Pancreas (tissue), 10 donors: ENCODE data around the gene MEIS3. TPM values are rescaled to one million over a fixed set of nuclear protein-coding genes. Genes with fewer than 3 reads are reported as not detected.

Experiments used
- ATAC-seq, 4 donors: fragments of 200-7000 bp; cut with Tn5 transposase; one replicate each; pipeline versions ENCODE4 v1.8.0 to v1.9.1; 2020; ENCODE audit warnings: mild to moderate bottlenecking in 4 of 4, moderate library complexity in 4 of 4
- DNase-seq, 6 donors: peaks; one replicate each; pipeline ENCODE4 v3.0.0-alpha.2; 2020
- FAIRE-seq: peaks from 2 replicates; lab custom pipeline; 2012; peaks lifted over from hg19 to GRCh38; lab: Jason Lieb, UNC
- H3K27ac ChIP-seq, 4 donors: fragments of 200-600 bp; sonication (generic); 1 replicate in 3 of 4; 2 replicates in 1 of 4; pipeline versions ENCODE4 v1.5.0 to v1.8.0; 2020
- H3K27me3 ChIP-seq, 4 donors: fragments of 200-600 bp; one replicate each; pipeline ENCODE4 v1.8.0; 2021
- H3K36me3 ChIP-seq, 3 donors: fragments of 200-600 bp; sonication (generic) in 1 of 3; one replicate each; pipeline versions ENCODE4 v1.5.0 to v1.8.0; 2020 to 2021
- H3K4me1 ChIP-seq, 3 donors: fragments of 200-600 bp; one replicate each; pipeline ENCODE4 v1.8.0; 2021
- H3K4me3 ChIP-seq, 4 donors: fragments of 200-600 bp; sonication (generic) in 2 of 4; one replicate each; pipeline versions ENCODE4 v1.5.0 to v1.8.0; 2020 to 2021
- H3K9me3 ChIP-seq, 4 donors: fragments of 200-600 bp; one replicate each; pipeline ENCODE4 v1.8.0; 2021
- CTCF ChIP-seq, 4 donors: fragments of 200-600 bp; sonication (generic) in 3 of 4; IDR thresholded peaks; one replicate each; pipeline versions ENCODE4 v1.5.0 to v1.8.0; 2021; ENCODE audit warnings: antibody characterized with exemption in 4 of 4
- WGBS, 2 donors: extraction: QIAGEN DNeasy Blood & Tissue Kit; methylation state at CpG; one replicate each; pipeline ENCODE4 v1.1.7; 2013; 5-methylcytosine and 5-hydroxymethylcytosine counted together
- intact Hi-C, 3 donors: fragments of 100-400 bp; cut with DNase I; formaldehyde crosslinking; loops; one replicate each; pipeline versions ENCODE4 v1.11.1 to v1.14.2; 2022
- polyA plus RNA-seq, 2 donors: library from polyadenylated mRNA; stranded (reverse); fragments of 200-250 nt; gene quantifications; one replicate each; pipeline ENCODE4 v1.2.3, GENCODE V29; 2013
- total RNA-seq, 6 donors: library from RNA; stranded (reverse); fragmentation: NEBNext Ultra II Directional in 4 of 6; extraction: Animal tissue kit (Norgen Biotek cat#: 25700) in 4 of 6; gene quantifications; one replicate each; pipeline versions ENCODE4 v1.2.1 to v1.2.4, GENCODE V29; 2021 to 2023
- donor health status: healthy with polysubstance abuse.
- donor health status: DM: no; HTN: no; CAD: no; lungs with moderate emphysema.
- donor health status: DM: no; HTN: no; CAD: no.
- donor health status: control.
- donor health status: control.
- donor health status: Bipolar disorder and iron deficiency.
- donor health status: DM: yes; HTN: yes; CAD: no.
- donor health status: DM: no; HTN: no; CAD: no.
- donor health status: DM: no; HTN: no; CAD: no.
- donor health status: DM: yes; HTN: yes; CAD: no.

MEIS3 gene
- total and polyA plus RNA-seq, 8 donors, result 0.91 to 28.5 (median 3.0) TPM

GRCh38 chr19:47374876-47375693 lies 44.2 kb downstream of the MEIS3 start:
- FAIRE-seq (no peak), ATAC-seq (no peak), DNase-seq (peak in 1 of 6 donors; percentile 74)
- Histone ChIP-seq H3K36me3 (peaks cover 6 to 53% (median 37%) of the 10 kb centered on the region in 3 donors), H3K9me3 (no peaks in the 10 kb centered on the region), H3K27ac (no peak overlapping the region), H3K4me1 (no peaks in the 10 kb centered on the region), H3K27me3 (no peaks in the 10 kb centered on the region), H3K4me3 (no peak overlapping the region)
- intact Hi-C loops, result no loop called here
- 94% methylated on average over 30 of the region's 30 CpGs for WGBS, 2 donors
- no peak for TF ChIP-seq CTCF (IDR thresholded peaks at IDR 0.05)

DNA sequence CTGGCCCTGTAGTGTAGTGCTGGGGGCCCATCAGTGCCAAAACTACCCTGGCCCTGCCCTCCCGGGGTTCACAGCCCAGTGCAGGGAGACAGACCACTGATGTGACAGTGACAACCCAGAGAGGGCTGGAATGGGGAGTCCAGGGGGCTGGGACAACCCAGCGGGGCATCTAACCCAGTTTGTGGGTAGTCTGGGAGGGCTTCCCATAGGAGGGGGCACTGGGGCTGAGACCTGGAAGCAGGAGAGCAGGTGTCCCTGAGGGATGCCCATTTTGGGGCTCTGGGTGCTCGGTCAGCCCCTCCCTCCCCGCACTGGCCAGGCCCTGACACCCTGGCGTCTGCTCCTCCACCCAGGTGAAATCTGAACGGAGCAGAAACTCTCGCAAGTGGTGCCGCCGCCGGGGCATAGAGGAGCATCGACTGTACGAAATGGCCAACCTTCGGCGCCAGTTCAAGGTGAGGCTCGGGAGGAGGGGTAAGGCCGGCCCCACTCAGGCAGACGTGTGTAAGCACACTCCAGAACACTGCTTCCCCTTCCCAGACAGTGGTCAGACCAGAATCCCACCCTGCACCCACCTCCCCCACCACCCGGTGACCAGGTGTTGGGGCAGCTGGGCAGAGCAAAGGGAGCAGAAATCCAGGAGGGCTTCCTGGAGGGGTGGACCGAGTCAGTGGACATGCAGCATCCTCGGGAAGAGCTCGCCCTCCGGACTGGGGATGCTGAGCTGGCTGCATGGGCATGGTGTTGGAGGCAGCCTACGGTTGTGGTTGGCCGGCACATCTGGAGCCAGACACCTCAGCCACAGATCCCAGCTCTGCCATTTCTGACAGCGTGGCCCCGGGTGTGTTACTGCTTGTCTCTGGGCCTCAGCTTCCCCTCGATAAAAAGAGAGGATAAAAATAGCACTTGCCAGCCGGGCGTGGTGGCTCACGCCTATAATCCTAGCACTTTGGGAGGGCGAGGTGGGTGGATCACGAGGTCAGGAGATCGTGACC lies 45.8 kb downstream of the MEIS3 start:
- Histone ChIP-seq H3K27me3 (no peaks in the 10 kb centered on the region), H3K4me1 (no peaks in the 10 kb centered on the region), H3K9me3 (no peaks in the 10 kb centered on the region), H3K27ac (no peak overlapping the region), H3K36me3 (peaks cover 6 to 59% (median 41%) of the 10 kb centered on the region in 3 donors), H3K4me3 (no peak overlapping the region)
- FAIRE-seq (no peak), ATAC-seq (no peak), DNase-seq (no peak)
- TF ChIP-seq CTCF (IDR thresholded peaks at IDR 0.05), result no peak
- intact Hi-C loops, result no loop called here
- WGBS, 2 donors, result 92 to 93% methylated on average over 33 of the region's 33 CpGs

GRCh38 chr19:47372603-47373002 lies 46.7 kb downstream of the MEIS3 start:
- Histone ChIP-seq H3K27me3 (no peaks in the 10 kb centered on the region), H3K27ac (no peak overlapping the region), H3K9me3 (no peaks in the 10 kb centered on the region), H3K4me1 (no peaks in the 10 kb centered on the region), H3K36me3 (peaks cover 6 to 59% (median 41%) of the 10 kb centered on the region in 3 donors), H3K4me3 (no peak overlapping the region)
- ATAC-seq (no peak), DNase-seq (no peak), FAIRE-seq (no peak)
- intact Hi-C loops, result no loop called here
- WGBS, 2 donors, result 94 to 97% methylated on average over 22 of the region's 22 CpGs
- no peak for TF ChIP-seq CTCF (IDR thresholded peaks at IDR 0.05)

- intact Hi-C loops, result no loop called here
- FAIRE-seq (no peak), ATAC-seq (no peak), DNase-seq (no peak)
- no peak overlapping the region for H3K4me3 ChIP-seq
- H3K4me1 ChIP-seq, result no peaks in the 10 kb centered on the region
- no peaks in the 10 kb centered on the region for H3K27me3 ChIP-seq
- no peaks in the 10 kb centered on the region for H3K9me3 ChIP-seq
- TF ChIP-seq CTCF (IDR thresholded peaks at IDR 0.05), result no peak
- no peak overlapping the region for H3K27ac ChIP-seq
- 89 to 90% methylated on average over 9 of the region's 9 CpGs for WGBS, 2 donors
- peaks cover 6 to 55% (median 35%) of the 10 kb centered on the region in 3 donors for H3K36me3 ChIP-seq
Observed at GRCh38 chr19:47371261-47371660, 48.1 kb downstream of the MEIS3 start.
